HepG2 (cell line): ENCODE data around the gene CEBPE. TPM values are rescaled to one million over a fixed set of nuclear protein-coding genes. Genes with fewer than 3 reads are reported as not detected.

Experiments
- ARID3A ChIP-seq: IDR thresholded peaks from 2 replicates; pipeline ENCODE4 v1.6.1; 2012; ENCODE audit warnings: low read depth, low read length, improper control_type of control experiment
- ATRX ChIP-seq: sonication (generic); formaldehyde crosslinking; IDR thresholded peaks from 2 replicates; pipeline ENCODE4 v1.4.0; 2020; ENCODE audit warnings: missing genetic modification reagents, borderline replicate concordance
- CHD4 ChIP-seq: fragments of 200-600 bp; sonication (generic); IDR thresholded peaks from 2 replicates; pipeline ENCODE4 v1.7.0; 2017; ENCODE audit warnings: mild to moderate bottlenecking, low read length, borderline replicate concordance
- ELF4 ChIP-seq: sonication (generic); formaldehyde crosslinking; IDR thresholded peaks from 2 replicates; pipeline ENCODE4 v1.5.0; 2020; ENCODE audit warnings: missing genetic modification reagents, mild to moderate bottlenecking, moderate library complexity, borderline replicate concordance
- ETV5 ChIP-seq: IDR thresholded peaks from 2 replicates; pipeline ENCODE4 v1.6.1; 2018; ENCODE audit warnings: missing biosample characterization, missing genetic modification reagents, inconsistent platforms, borderline replicate concordance
- FLYWCH1 ChIP-seq: sonication (generic); formaldehyde crosslinking; IDR thresholded peaks from 2 replicates; pipeline ENCODE4 v1.8.1; 2023; ENCODE audit warnings: mild to moderate bottlenecking, missing genetic modification reagents
- FOSL1 ChIP-seq: sonication (generic); formaldehyde crosslinking; IDR thresholded peaks from 2 replicates; pipeline ENCODE4 v1.9.0; 2021; ENCODE audit warnings: missing genetic modification reagents, borderline replicate concordance
- GATAD2A ChIP-seq: IDR thresholded peaks from 2 replicates; pipeline ENCODE4 v1.6.1; 2016
- KAT8 ChIP-seq: IDR thresholded peaks from 2 replicates; pipeline ENCODE4 v1.6.1; 2016; ENCODE audit warnings: missing genetic modification reagents, missing compliant biosample characterization
- KDM1A ChIP-seq: IDR thresholded peaks from 2 replicates; pipeline ENCODE4 v1.6.1; 2016; ENCODE audit warnings: missing compliant biosample characterization
- KDM5A ChIP-seq: fragments of 200-600 bp; sonication (generic); IDR thresholded peaks from 2 replicates; pipeline ENCODE4 v1.7.0; 2018; ENCODE audit warnings: antibody characterized with exemption, mild to moderate bottlenecking, low read length, borderline replicate concordance
- MEF2D ChIP-seq: sonication (generic); formaldehyde crosslinking; IDR thresholded peaks from 2 replicates; pipeline ENCODE4 v1.5.1; 2020; ENCODE audit warnings: mild to moderate bottlenecking, missing genetic modification reagents
- RARG ChIP-seq: sonication (generic); formaldehyde crosslinking; IDR thresholded peaks from 2 replicates; pipeline ENCODE4 v1.4.0; 2020; ENCODE audit warnings: low read depth, mild to moderate bottlenecking, missing genetic modification reagents
- RFXAP ChIP-seq: sonication (generic); formaldehyde crosslinking; IDR thresholded peaks from 2 replicates; pipeline ENCODE4 v1.4.0; 2020; ENCODE audit warnings: missing genetic modification reagents, borderline replicate concordance
- SRSF1 ChIP-seq: fragments of 200-400 bp; formaldehyde crosslinking; optimal IDR thresholded peaks from 2 replicates; pipeline ENCODE3; 2017; ENCODE audit warnings: mild to moderate bottlenecking, low read depth, low read length, moderate library complexity
- TERF1 ChIP-seq: sonication (generic); formaldehyde crosslinking; IDR thresholded peaks from 2 replicates; pipeline ENCODE4 v1.8.0; 2022; ENCODE audit warnings: mild to moderate bottlenecking, missing genetic modification reagents, moderate library complexity
- ZBTB33 ChIP-seq: sonication (generic); formaldehyde crosslinking; IDR thresholded peaks from 2 replicates; pipeline ENCODE4 v1.4.0; 2020; ENCODE audit warnings: missing genetic modification reagents
- ZBTB4 ChIP-seq: sonication (generic); formaldehyde crosslinking; IDR thresholded peaks from 2 replicates; pipeline ENCODE4 v1.4.0; 2020; ENCODE audit warnings: missing genetic modification reagents, mild to moderate bottlenecking, borderline replicate concordance
- ZNF20 ChIP-seq: sonication (generic); formaldehyde crosslinking; IDR thresholded peaks from 2 replicates; pipeline ENCODE4 v1.4.0; 2020; ENCODE audit warnings: mild to moderate bottlenecking, moderate library complexity, missing genetic modification reagents
- ZNF335 ChIP-seq: sonication (generic); formaldehyde crosslinking; IDR thresholded peaks from 2 replicates; pipeline ENCODE4 v1.4.0; 2020; ENCODE audit warnings: missing genetic modification reagents
- ZNF34 ChIP-seq: sonication (generic); formaldehyde crosslinking; IDR thresholded peaks from 2 replicates; pipeline ENCODE4 v1.4.0; 2020; ENCODE audit warnings: mild to moderate bottlenecking, missing genetic modification reagents, borderline replicate concordance
- ZNF740 ChIP-seq: sonication (generic); formaldehyde crosslinking; IDR thresholded peaks from 2 replicates; pipeline ENCODE4 v1.4.0; 2020; ENCODE audit warnings: missing genetic modification reagents
- ZSCAN31 ChIP-seq: sonication (generic); formaldehyde crosslinking; IDR thresholded peaks from 2 replicates; pipeline ENCODE4 v1.5.0; 2020; ENCODE audit warnings: low read depth, mild to moderate bottlenecking, missing genetic modification reagents
- polyA plus RNA-seq, 8 experiments: library from polyadenylated mRNA; depleted of rRNA in 3 of 8; stranded (reverse) in 7 of 8; unstranded in 1 of 8; fragments of >200 nt; fragmentation: Illumina TruSeq in 4 of 8; extraction: Trizol in 4 of 8; gene quantifications; 2 replicates each; pipeline versions ENCODE4 v1.2.1 to v1.2.3, GENCODE V29; 2011 to 2016; ENCODE audit warnings: low read depth in 4 of 8, missing spikeins in 1 of 8, mixed read lengths in 1 of 8; ENCODE audit not compliant: insufficient read depth in 1 of 8
- total RNA-seq, 5 experiments: library from RNA; depleted of rRNA; stranded (reverse); fragments of >200 nt; fragmentation: Illumina TruSeq; extraction: Trizol; gene quantifications; 2 replicates each; pipeline ENCODE4 v1.2.3, GENCODE V29; 2016; ENCODE audit warnings: low read depth in 1 of 5

Gene CEBPE
- total and polyA plus RNA-seq, 2 of the 13 experiments (the other 11 are each of a cell fraction or from before 2014, with no cell fraction given), result 0.09 to 0.11 TPM

GRCh38 chr14:23105348-23105824 lies 13.7 kb downstream of the CEBPE start (continued):
- no peak for TF ChIP-seq ZBTB4 (CRISPR knock-in tag)
- TF ChIP-seq ZBTB33 (CRISPR knock-in tag), result no peak
- TF ChIP-seq ZSCAN31, result no peak
- no peak for TF ChIP-seq ZNF740 (CRISPR knock-in tag)
- TF ChIP-seq KDM1A (CRISPR knock-in tag), result no peak
- no peak for TF ChIP-seq ZNF34 (CRISPR knock-in tag)
- TF ChIP-seq KDM5A, result no peak
- TF ChIP-seq CHD4, result 0 out of 2 replicates have a peak, but pooled peaks have one; percentile 51
- TF ChIP-seq ZNF20 (CRISPR knock-in tag), result no peak
- no peak for TF ChIP-seq TERF1
- no peak for TF ChIP-seq ELF4 (CRISPR knock-in tag)
- TF ChIP-seq GATAD2A (CRISPR knock-in tag), result no peak
- no peak for TF ChIP-seq FLYWCH1
- no peak for TF ChIP-seq SRSF1
- TF ChIP-seq KAT8, result no peak
- peak; percentile 2; the same call in 1 of the 2 replicates for TF ChIP-seq ETV5
- TF ChIP-seq RFXAP, result no peak
- TF ChIP-seq MEF2D (CRISPR knock-in tag), result no peak
- TF ChIP-seq RARG (CRISPR knock-in tag), result no peak
- no peak for TF ChIP-seq FOSL1 (CRISPR knock-in tag)
- no peak for TF ChIP-seq ZNF335
- TF ChIP-seq ARID3A, result no peak
- TF ChIP-seq ATRX (CRISPR knock-in tag), result no peak
